ENCODE measurements around the gene SUMF2. TPM values are rescaled to one million over a fixed set of nuclear protein-coding genes. Genes with fewer than 3 reads are reported as not detected.

SUMF2 gene
- total and polyA plus RNA-seq, 2 donors from 2014 or later: 175 to 202 TPM

- no peaks in the 10 kb centered on the region for H3K27me3 ChIP-seq (ENCODE audit: control insufficient read depth, insufficient read depth, low read length)
- H3K9me3 ChIP-seq (ENCODE audit: control insufficient read depth in 2 of 3, insufficient read depth in 1 of 3, low read length in 3 of 3): no peaks in the 10 kb centered on the region
- peaks cover 9 to 18% (median 12%) of the 10 kb centered on the region in 3 donors for H3K36me3 ChIP-seq (ENCODE audit: control insufficient read depth in 2 of 3, insufficient read depth in 3 of 3, low read length in 3 of 3)
- intact Hi-C loops (cut with DNase I): no loop called here
- no peak for TF ChIP-seq CTCF (IDR thresholded peaks at IDR 0.05; ENCODE audit: borderline replicate concordance, extremely low read depth, insufficient read depth)
- H3K9ac ChIP-seq (ENCODE audit: low read length in 3 of 3): peak overlapping the region; percentile 57 to 99 (median 97)
- H3K27ac ChIP-seq (ENCODE audit: low read depth in 2 of 2, low read length in 2 of 2): peak overlapping the region; percentile 83 to 95
- DNase-seq (no peak), FAIRE-seq (no peak)
- peaks cover 0 to 18% (median 9%) of the 10 kb centered on the region in 3 donors for H3K4me1 ChIP-seq (ENCODE audit: control insufficient read depth in 2 of 3, insufficient read depth in 2 of 3, low read depth in 1 of 3, low read length in 3 of 3)
- H3K4me3 ChIP-seq (ENCODE audit: low read length in 3 of 3): peak overlapping the region; percentile 83 to 99 (median 92)
Measured at GRCh38 chr7:56051053-56051338, 13.1 kb upstream of the SUMF2 start.

DNA sequence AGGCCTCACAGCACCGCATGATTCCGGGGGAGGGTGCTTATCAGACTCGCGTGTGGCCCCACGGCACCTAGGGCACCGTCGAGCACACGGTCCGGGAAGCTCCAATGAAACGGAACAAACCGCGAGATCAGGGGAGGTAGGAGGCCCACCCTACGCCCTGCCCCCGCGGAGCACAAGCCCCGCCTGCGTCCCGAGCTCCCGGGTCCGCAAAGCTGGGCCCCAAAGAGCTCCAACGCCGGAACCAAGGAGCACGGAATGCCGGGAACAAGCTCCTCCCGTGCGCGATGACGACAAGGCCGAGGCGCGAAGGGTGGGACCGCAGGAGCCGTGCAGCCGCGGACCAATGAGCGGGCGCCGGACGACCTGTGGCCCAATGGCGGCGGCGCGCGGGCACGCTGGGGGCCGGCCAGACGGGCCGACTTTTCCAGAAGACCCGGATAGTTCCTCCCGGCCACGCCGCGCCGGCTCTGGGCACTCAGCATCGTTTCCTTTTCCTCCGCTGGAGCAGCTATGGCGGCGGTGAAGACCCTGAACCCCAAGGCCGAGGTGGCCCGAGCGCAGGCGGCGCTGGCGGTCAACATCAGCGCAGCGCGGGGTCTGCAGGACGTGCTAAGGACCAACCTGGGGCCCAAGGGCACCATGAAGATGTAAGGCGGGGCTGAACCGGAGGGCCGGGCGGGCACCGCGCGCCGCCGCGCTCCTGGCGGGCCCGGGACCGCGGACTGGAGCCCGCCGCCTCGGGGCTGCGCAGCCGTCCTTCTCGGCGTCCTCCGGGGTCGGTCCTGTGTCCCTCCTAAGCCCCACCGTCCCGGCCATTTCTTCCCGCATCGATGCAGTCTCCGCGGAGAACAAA lies 12.5 kb upstream of the SUMF2 start, which contains the start of the genes CCT6A and PSPH:
TSS of gene CCT6A (plus strand) at position 427 of the 853 bp plus-strand sequence. CDS start at position 511, 84 bp downstream.
TSS of gene PSPH (minus strand) at position 106 of the 853 bp plus-strand sequence. CDS start 30,232 bp downstream, outside the sequence.
- intact Hi-C loops (cut with DNase I): no loop called here
- Histone ChIP-seq H3K27ac (ENCODE audit: low read depth in 2 of 2, low read length in 2 of 2) (peak within 1 kb of the TSS; percentile 95 to 96), H3K9ac (ENCODE audit: low read length in 3 of 3) (peak within 1 kb of the TSS; percentile 91 to 99 (median 97)), H3K4me3 (ENCODE audit: low read length in 3 of 3) (peak within 1 kb of the TSS; percentile 90 to 99 (median 92)), H3K27me3 (ENCODE audit: control insufficient read depth, insufficient read depth, low read length) (no peaks in the 10 kb centered on the region), H3K36me3 (ENCODE audit: control insufficient read depth in 2 of 3, insufficient read depth in 3 of 3, low read length in 3 of 3) (peaks cover 12 to 22% (median 15%) of the 10 kb centered on the region in 3 donors), H3K4me1 (ENCODE audit: control insufficient read depth in 2 of 3, insufficient read depth in 2 of 3, low read depth in 1 of 3, low read length in 3 of 3) (peaks cover 0 to 18% (median 8%) of the 10 kb centered on the region in 3 donors), H3K9me3 (ENCODE audit: control insufficient read depth in 2 of 3, insufficient read depth in 1 of 3, low read length in 3 of 3) (no peaks in the 10 kb centered on the region)
- DNase-seq: peak; percentile 98 to 100 (median 99)
- FAIRE-seq: no peak
- TF ChIP-seq CTCF (IDR thresholded peaks at IDR 0.05; ENCODE audit: borderline replicate concordance, extremely low read depth, insufficient read depth): no peak

- H3K4me3 ChIP-seq (ENCODE audit: low read length in 3 of 3): no peak overlapping the region
- H3K36me3 ChIP-seq (ENCODE audit: control insufficient read depth in 2 of 3, insufficient read depth in 3 of 3, low read length in 3 of 3): peaks cover 19 to 33% (median 25%) of the 10 kb centered on the region in 3 donors
- TF ChIP-seq CTCF (IDR thresholded peaks at IDR 0.05; ENCODE audit: borderline replicate concordance, extremely low read depth, insufficient read depth): no peak
- H3K9me3 ChIP-seq (ENCODE audit: control insufficient read depth in 2 of 3, insufficient read depth in 1 of 3, low read length in 3 of 3): no peaks in the 10 kb centered on the region
- H3K27ac ChIP-seq (ENCODE audit: low read depth in 2 of 2, low read length in 2 of 2): no peak overlapping the region
- intact Hi-C loops (cut with DNase I): no loop called here
- no peak for DNase-seq
- no peaks in the 10 kb centered on the region for H3K27me3 ChIP-seq (ENCODE audit: control insufficient read depth, insufficient read depth, low read length)
- peaks cover 0 to 11% (median 5%) of the 10 kb centered on the region in 3 donors for H3K4me1 ChIP-seq (ENCODE audit: control insufficient read depth in 2 of 3, insufficient read depth in 2 of 3, low read depth in 1 of 3, low read length in 3 of 3)
- no peak overlapping the region for H3K9ac ChIP-seq (ENCODE audit: low read length in 3 of 3)
- FAIRE-seq: no peak
Measured at GRCh38 chr7:56053379-56053778, 10.7 kb upstream of the SUMF2 start.

All from kidney (tissue), 14 donors.